CD14-positive monocyte (primary cell): ENCODE data around the gene WDR72. TPM values are rescaled to one million over a fixed set of nuclear protein-coding genes. Genes with fewer than 3 reads are reported as not detected.

ENCODE experiments used
- DNase-seq, 3 donors: peaks; one replicate each; pipeline ENCODE4 v3.0.0-alpha.2; 2011 to 2022
- H2AFZ ChIP-seq: 2 replicates; pipeline ENCODE4 v1.6.0; 2012; ENCODE audit warnings: mild to moderate bottlenecking, low read depth, low read length, inconsistent platforms; ENCODE audit not compliant: insufficient read depth, poor library complexity, severe bottlenecking
- H3K27ac ChIP-seq, 2 donors: 1 replicate in 1 of 2; 2 replicates in 1 of 2; pipeline ENCODE4 v1.5.1; 2012 to 2013; ENCODE audit warnings: low read length in 2 of 2, control low read depth in 1 of 2, inconsistent platforms in 1 of 2, low read depth in 1 of 2, mild to moderate bottlenecking in 1 of 2
- H3K27me3 ChIP-seq, 2 donors: one replicate each; pipeline versions ENCODE4 v1.6.0 to v1.6.1; 2011 to 2013; ENCODE audit warnings: low read length in 2 of 2; ENCODE audit not compliant: control insufficient read depth in 2 of 2, insufficient read depth in 2 of 2
- H3K36me3 ChIP-seq, 2 donors: replicated peaks in 1 of 2; 1 replicate in 1 of 2; 2 replicates in 1 of 2; pipeline versions ENCODE4 v1.5.1 to v1.6.1; 2012 to 2013; ENCODE audit warnings: low read length in 2 of 2, control low read depth in 1 of 2, inconsistent platforms in 1 of 2, mild to moderate bottlenecking in 1 of 2; ENCODE audit not compliant: insufficient read depth in 2 of 2, control insufficient read depth in 1 of 2
- H3K4me1 ChIP-seq, 2 donors: 1 replicate in 1 of 2; 2 replicates in 1 of 2; pipeline versions ENCODE4 v1.5.1 to v1.6.1; 2012 to 2013; ENCODE audit warnings: low read length in 2 of 2, control low read depth in 1 of 2, inconsistent platforms in 1 of 2, mild to moderate bottlenecking in 1 of 2, moderate library complexity in 1 of 2; ENCODE audit not compliant: insufficient read depth in 2 of 2, control insufficient read depth in 1 of 2
- H3K4me2 ChIP-seq: replicated peaks from 2 replicates; pipeline ENCODE3; 2012; ENCODE audit warnings: low read length, moderate library complexity, mild to moderate bottlenecking; ENCODE audit not compliant: poor library complexity, severe bottlenecking; ENCODE audit errors: extremely low read depth
- H3K4me3 ChIP-seq, 3 experiments: fragments of 200-600 bp in 1 of 3; sonication (generic) in 1 of 3; replicated peaks in 1 of 3; 1 replicate in 2 of 3; 2 replicates in 1 of 3; pipeline ENCODE4 v1.5.1; 2011 to 2013; ENCODE audit warnings: low read length in 3 of 3, mild to moderate bottlenecking in 3 of 3, control low read depth in 2 of 3, low read depth in 2 of 3, inconsistent platforms in 1 of 3, moderate library complexity in 1 of 3
- H3K79me2 ChIP-seq: 2 replicates; pipeline ENCODE4 v1.6.0; 2012; ENCODE audit warnings: mild to moderate bottlenecking, control low read depth, inconsistent platforms, low read length, moderate library complexity; ENCODE audit not compliant: insufficient read depth
- H3K9ac ChIP-seq: 2 replicates; pipeline ENCODE4 v1.6.0; 2017; ENCODE audit warnings: low read length, mild to moderate bottlenecking; ENCODE audit not compliant: insufficient read depth, poor library complexity, severe bottlenecking
- H3K9me3 ChIP-seq, 2 donors: replicated peaks in 1 of 2; 1 replicate in 1 of 2; 2 replicates in 1 of 2; pipeline versions ENCODE4 v1.5.1 to v1.6.1; 2012 to 2013; ENCODE audit warnings: low read length in 2 of 2, control low read depth in 1 of 2; ENCODE audit not compliant: control insufficient read depth in 1 of 2, insufficient read depth in 1 of 2
- H4K20me1 ChIP-seq: 2 replicates; pipeline ENCODE4 v1.6.0; 2012; ENCODE audit warnings: mild to moderate bottlenecking, low read length, control low read depth, moderate library complexity; ENCODE audit not compliant: insufficient read depth
- H3K27ac Mint-ChIP-seq, 7 donors: one replicate each; pipeline ENCODE4 v1.8.0; 2020; ENCODE audit warnings: mild to moderate bottlenecking in 7 of 7, mixed read lengths in 7 of 7, moderate library complexity in 6 of 7, inconsistent platforms in 2 of 7
- H3K27me3 Mint-ChIP-seq, 3 donors: one replicate each; pipeline ENCODE4 v1.8.0; 2021 to 2022; ENCODE audit warnings: low read depth in 3 of 3, mild to moderate bottlenecking in 3 of 3, mixed read lengths in 3 of 3, moderate library complexity in 3 of 3, inconsistent platforms in 1 of 3
- H3K36me3 Mint-ChIP-seq, 2 donors: one replicate each; pipeline ENCODE4 v1.8.0; 2020; ENCODE audit warnings: mixed read lengths in 2 of 2, inconsistent platforms in 1 of 2, mild to moderate bottlenecking in 1 of 2
- H3K4me1 Mint-ChIP-seq: one replicate; pipeline ENCODE4 v1.8.0; 2020; ENCODE audit warnings: mild to moderate bottlenecking, mixed read lengths
- H3K4me3 Mint-ChIP-seq, 2 donors: one replicate each; pipeline ENCODE4 v1.8.0; 2020; ENCODE audit warnings: mild to moderate bottlenecking in 2 of 2, mixed read lengths in 2 of 2, moderate library complexity in 1 of 2
- H3K9me3 Mint-ChIP-seq, 7 donors: one replicate each; pipeline ENCODE4 v1.8.0; 2020 to 2022; ENCODE audit warnings: mixed read lengths in 7 of 7, mild to moderate bottlenecking in 6 of 7, moderate library complexity in 6 of 7, inconsistent platforms in 2 of 7
- WGBS: methylation state at CpG from one replicate; pipeline ENCODE4 v1.1.5; 2013; ENCODE audit warnings: missing lambda C conversion rate; ENCODE audit not compliant: insufficient coverage; 5-methylcytosine and 5-hydroxymethylcytosine counted together
- intact Hi-C, 2 donors: fragments of 100-400 bp; cut with micrococcal nuclease; formaldehyde crosslinking; loops; one replicate each; pipeline versions ENCODE4 v1.15.0 to v1.15.1; 2023
- polyA plus RNA-seq, 3 donors: library from polyadenylated mRNA; depleted of rRNA in 1 of 3; unstranded in 2 of 3; stranded (reverse) in 1 of 3; fragments of 300-500 nt in 2 of 3; fragments of >200 nt in 1 of 3; fragmentation: Illumina TruSeq in 2 of 3; gene quantifications; 1 replicate in 2 of 3; 2 replicates in 1 of 3; pipeline ENCODE4 v1.2.3, GENCODE V29; 2012 to 2021
- TF ChIP-seq, protein P1 (sequence below): fragments of 200-600 bp; IDR thresholded peaks from one replicate; pipeline ENCODE4 v1.8.0; 2022; ENCODE audit warnings: antibody characterized with exemption, mild to moderate bottlenecking

Gene WDR72
- polyA plus RNA-seq, 3 donors = not detected

DNA sequence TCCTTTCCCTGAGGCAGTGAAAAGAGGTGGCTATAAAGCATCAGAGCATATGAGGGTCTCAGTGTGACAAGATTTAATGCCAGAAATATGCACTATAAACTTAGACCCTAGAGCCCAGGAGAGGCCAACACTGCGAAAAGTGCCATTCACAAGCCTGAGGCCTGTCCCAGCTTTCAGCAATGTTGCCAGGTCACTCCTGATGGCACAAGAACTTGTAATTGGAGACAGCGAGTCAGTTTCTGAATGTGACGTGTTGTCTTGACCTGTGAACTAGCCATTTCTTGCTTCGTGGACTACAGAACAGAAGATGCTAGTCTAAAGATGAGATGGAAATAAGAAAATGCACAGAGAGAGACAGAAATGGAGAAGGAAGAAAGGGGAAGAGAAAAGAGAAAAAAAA, 87.9 kb downstream of the WDR72 start:
- H3K4me3 ChIP-seq = no peak overlapping the region
- no peaks in the 10 kb centered on the region for H3K4me1 ChIP-seq
- intact Hi-C loops = no loop called here
- Mint-ChIP-seq H3K27me3 (peaks cover 0 to 1% (median 0%) of the 10 kb centered on the region in 3 donors), H3K4me3 (no peak overlapping the region), H3K36me3 (no peaks in the 10 kb centered on the region), H3K4me1 (no peaks in the 10 kb centered on the region), H3K27ac (no peak overlapping the region), H3K9me3 (peaks cover 0 to 1% (median 0%) of the 10 kb centered on the region in 7 donors)
- peaks cover 0 to 2% of the 10 kb centered on the region in 2 donors for H3K9me3 ChIP-seq
- no peaks in the 10 kb centered on the region for H3K27me3 ChIP-seq
- no peaks in the 10 kb centered on the region for H4K20me1 ChIP-seq
- no peak overlapping the region for H3K27ac ChIP-seq
- TF ChIP-seq, protein P1, sequence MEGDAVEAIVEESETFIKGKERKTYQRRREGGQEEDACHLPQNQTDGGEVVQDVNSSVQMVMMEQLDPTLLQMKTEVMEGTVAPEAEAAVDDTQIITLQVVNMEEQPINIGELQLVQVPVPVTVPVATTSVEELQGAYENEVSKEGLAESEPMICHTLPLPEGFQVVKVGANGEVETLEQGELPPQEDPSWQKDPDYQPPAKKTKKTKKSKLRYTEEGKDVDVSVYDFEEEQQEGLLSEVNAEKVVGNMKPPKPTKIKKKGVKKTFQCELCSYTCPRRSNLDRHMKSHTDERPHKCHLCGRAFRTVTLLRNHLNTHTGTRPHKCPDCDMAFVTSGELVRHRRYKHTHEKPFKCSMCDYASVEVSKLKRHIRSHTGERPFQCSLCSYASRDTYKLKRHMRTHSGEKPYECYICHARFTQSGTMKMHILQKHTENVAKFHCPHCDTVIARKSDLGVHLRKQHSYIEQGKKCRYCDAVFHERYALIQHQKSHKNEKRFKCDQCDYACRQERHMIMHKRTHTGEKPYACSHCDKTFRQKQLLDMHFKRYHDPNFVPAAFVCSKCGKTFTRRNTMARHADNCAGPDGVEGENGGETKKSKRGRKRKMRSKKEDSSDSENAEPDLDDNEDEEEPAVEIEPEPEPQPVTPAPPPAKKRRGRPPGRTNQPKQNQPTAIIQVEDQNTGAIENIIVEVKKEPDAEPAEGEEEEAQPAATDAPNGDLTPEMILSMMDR = no peak
- no peaks in the 10 kb centered on the region for H3K36me3 ChIP-seq
- WGBS = 87% methylated on average over 4 of the region's 4 CpGs
- no peaks in the 10 kb centered on the region for H3K79me2 ChIP-seq
- H2AFZ ChIP-seq = no peak overlapping the region
- H3K9ac ChIP-seq = no peak overlapping the region
- no peak overlapping the region for H3K4me2 ChIP-seq
- no peak for DNase-seq

DNA sequence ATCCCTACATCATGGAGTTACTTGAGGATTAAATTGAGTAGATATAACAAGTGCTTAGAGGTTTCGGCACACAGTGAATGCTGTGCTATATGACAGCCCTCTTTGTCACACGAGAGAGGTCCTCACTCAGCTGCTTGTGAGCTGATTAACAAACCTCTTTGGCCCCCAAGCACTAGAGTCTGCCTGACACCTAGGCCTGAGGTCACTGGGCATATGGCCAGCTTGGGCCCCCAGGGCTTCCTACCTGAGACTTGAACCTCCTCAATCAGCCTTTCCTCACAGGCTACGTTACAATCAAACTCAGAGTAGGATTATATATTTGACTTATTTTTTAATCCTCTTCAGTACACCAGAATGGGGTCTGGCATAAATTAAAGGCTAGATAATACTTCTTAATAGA, 88.8 kb downstream of the WDR72 start:
- intact Hi-C loops = no loop called here
- H4K20me1 ChIP-seq = no peaks in the 10 kb centered on the region
- no peaks in the 10 kb centered on the region for H3K9me3 ChIP-seq
- no peaks in the 10 kb centered on the region for H3K4me1 ChIP-seq
- H3K4me3 ChIP-seq = no peak overlapping the region
- H3K79me2 ChIP-seq = no peaks in the 10 kb centered on the region
- DNase-seq = no peak
- H3K36me3 ChIP-seq = no peaks in the 10 kb centered on the region
- TF ChIP-seq, protein P1 = no peak
- no peak overlapping the region for H3K27ac ChIP-seq
- H3K4me2 ChIP-seq = no peak overlapping the region
- Mint-ChIP-seq H3K9me3 (peaks cover 0 to 1% (median 0%) of the 10 kb centered on the region in 7 donors), H3K27ac (no peak overlapping the region), H3K4me1 (no peaks in the 10 kb centered on the region), H3K4me3 (no peak overlapping the region), H3K36me3 (no peaks in the 10 kb centered on the region), H3K27me3 (peaks cover 0 to 1% (median 0%) of the 10 kb centered on the region in 3 donors)
- 88% methylated on average over 2 of the region's 3 CpGs for WGBS
- H3K9ac ChIP-seq = no peak overlapping the region
- no peaks in the 10 kb centered on the region for H3K27me3 ChIP-seq
- H2AFZ ChIP-seq = no peak overlapping the region
